GOT3 (cell line): ENCODE results near the gene OR51V1.
"Not testable (repeated sequence)": the region's sequence is repeated elsewhere in the genome, so short reads cannot be mapped to it uniquely, and the experiment has no call there.

ENCODE experiments used
- DNase-seq: peaks from one replicate; lab custom pipeline; 2025; ENCODE audit warnings: mixed read lengths; lab: John Stamatoyannopoulos, UW

The OR51V1 gene, protein sequence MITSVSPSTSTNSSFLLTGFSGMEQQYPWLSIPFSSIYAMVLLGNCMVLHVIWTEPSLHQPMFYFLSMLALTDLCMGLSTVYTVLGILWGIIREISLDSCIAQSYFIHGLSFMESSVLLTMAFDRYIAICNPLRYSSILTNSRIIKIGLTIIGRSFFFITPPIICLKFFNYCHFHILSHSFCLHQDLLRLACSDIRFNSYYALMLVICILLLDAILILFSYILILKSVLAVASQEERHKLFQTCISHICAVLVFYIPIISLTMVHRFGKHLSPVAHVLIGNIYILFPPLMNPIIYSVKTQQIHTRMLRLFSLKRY

DNA sequence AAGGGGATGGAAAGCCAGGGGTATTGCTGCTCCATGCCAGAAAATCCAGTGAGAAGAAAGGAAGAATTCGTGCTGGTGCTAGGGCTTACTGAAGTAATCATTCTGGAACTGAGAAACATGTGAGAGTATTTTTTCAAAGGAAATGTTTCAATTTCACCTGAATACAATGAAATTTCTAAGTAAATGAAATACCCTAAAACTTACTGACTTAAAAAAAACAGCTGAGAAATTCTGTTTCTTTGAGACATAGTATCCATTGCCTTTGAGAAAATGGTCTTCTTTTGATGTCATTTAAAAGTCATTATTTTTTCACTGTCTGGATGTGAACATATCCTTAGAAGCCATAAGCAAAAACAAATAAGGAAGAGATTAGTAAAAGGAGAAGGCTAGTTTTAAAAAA is at the start of gene OR51V1:
Gene OR51V1, minus strand, starts transcription at position 101 of the 400 bp plus-strand sequence. Its CDS starts 0 bp downstream, at position 101.
- no peak for DNase-seq

DNA sequence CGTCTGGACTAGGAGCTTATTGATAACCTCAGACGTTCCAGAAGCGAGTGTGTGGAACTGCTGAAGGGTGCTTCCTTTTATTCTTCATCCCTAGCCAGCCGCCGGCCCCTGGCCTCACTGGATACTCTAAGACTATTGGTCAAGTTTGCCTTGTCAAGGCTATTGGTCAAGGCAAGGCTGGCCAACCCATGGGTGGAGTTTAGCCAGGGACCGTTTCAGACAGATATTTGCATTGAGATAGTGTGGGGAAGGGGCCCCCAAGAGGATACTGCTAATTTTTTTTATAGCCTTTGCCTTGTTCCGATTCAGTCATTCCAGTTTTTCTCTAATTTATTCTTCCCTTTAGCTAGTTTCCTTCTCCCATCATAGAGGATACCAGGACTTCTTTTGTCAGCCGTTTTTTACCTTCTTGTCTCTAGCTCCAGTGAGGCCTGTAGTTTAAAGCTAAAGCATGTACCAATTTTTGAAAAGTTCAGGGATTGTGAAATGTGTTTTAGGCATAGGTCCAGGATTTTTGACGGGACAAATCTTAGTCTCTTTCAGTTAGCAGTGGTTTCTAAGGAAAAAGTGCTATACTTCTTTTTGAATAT is 49.4 kb upstream of the OR51V1 start, which contains the start of gene HBG1:
Gene HBG1, minus strand, starts transcription at position 51 of the 590 bp plus-strand sequence. CDS start 53 bp downstream, outside the sequence.
- DNase-seq, result not testable (repeated sequence)

DNA sequence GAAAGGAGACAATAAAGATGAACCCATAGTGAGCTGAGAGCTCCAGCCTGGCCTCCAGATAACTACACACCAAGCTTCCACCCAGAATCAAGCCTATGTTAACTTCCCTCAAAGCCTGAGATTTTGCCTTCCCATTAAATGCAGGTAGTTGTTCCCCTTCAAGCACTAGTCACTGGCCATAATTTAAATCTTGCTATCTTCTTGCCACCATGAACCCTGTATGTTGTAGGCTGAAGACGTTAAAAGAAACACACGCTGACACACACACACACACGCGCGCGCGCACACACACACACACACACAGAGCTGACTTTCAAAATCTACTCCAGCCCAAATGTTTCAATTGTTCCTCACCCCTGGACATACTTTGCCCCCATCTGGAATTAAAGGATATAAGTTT is 48.0 kb upstream of the OR51V1 start:
- DNase-seq, result not testable (repeated sequence)

DNA sequence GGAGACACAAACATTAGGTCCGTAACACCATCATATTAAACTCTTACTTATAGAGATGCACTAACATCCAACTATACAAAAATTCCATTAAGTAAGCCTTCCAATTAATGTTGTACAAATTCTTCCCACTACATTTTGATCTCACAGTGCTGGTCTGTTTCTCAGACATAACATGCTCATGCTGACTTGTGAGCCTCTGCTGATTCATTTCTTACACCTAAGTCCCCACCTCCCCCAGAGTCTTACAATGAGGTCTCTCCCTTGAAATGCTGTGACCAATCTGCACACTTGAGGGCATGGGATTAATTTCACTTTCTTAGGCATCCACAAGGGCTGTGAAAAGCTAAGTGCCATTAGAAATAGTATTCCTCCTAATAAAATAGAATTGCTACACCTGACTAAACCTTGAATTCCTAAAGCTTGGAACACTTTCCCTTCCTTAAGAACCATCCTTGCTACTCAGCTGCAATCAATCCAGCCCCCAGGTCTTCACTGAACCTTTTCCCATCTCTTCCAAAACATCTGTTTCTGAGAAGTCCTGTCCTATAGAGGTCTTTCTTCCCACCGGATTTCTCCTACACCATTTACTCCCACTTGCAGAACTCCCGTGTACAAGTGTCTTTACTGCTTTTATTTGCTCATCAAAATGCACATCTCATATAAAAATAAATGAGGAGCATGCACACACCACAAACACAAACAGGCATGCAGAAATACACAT is 47.1 kb upstream of the OR51V1 start:
- no peak for DNase-seq

- no peak for DNase-seq
Measured at GRCh38 chr11:5246772-5247471, 46.4 kb upstream of the OR51V1 start.

GRCh38 chr11:5245155-5245554 is 44.7 kb upstream of the OR51V1 start:
- no peak for DNase-seq

DNA sequence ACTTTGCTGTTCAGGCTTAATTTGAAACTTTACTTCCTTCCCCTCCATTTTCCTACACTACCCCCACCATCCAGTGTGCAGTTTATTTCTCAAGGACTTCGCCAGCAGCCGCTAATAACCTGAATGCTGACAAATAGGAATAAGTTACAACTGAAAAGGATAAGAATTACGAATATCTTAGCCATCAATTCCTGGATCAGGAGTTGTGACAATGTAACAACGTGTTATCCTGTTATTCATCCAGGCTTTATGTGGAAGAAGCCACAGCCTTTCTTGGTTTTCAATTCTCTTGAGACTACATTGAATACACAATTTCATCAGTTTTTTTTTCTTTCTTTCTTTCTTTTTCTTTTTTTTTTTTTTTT is 43.3 kb upstream of the OR51V1 start:
- no peak for DNase-seq

DNA sequence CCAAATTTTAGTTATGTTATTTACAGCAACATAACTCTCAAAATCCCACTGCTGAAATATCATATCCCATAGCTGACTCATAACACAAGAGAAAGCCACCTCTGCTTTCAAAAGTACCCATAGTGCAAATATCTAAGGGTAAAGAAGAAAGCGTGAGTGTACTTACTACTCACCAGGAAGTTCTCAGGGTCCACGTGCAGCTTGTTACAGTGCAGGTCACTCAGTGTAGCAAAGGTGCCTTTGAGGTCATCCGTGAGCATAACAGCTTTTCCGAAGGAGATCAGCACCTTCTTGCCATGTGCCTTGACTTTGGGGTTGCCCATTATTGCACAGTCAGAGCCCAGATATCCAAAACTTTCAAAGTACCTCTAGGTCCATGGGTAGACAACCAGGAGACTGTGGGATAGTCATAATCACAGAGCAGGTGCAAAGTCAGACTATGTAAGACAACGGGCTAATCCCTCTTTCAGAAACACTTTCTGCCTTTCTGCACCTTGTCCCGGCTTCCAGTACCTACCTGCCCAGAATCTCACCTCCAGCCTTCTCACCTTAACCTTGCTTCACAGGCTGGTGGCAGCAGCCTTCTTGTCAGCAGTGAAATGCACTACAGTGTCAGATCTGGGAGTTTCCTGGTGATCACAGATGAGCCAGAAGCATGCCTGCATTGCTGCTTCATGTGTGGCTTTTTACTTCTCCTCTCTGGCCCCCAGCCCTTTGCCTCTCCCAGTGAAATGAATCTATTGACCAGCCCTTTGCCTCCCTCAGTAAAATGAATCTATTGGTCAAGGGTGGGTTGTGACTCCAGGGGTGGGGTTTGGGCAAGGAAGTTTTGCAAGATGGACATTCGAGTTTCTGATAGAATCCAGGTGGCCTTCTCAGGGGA is 42.7 kb upstream of the OR51V1 start:
- no peak for DNase-seq

DNA sequence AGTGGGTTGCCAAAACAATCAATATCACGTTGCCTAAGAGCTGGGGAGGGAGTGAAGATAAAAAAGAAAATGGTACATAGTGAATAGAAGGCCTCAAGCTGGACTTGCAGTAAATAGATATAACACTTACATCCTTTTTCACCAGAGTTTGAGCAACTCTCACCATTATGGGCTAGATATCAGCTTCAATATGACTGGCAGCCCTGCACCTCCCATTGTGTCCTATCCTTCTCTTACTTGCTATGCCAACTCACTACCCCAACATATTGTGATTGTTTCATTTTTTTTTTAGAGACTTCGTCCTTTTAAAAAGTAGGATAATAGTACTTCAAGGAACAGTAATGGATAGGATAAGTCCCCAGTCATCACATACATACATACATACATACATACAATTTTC is 41.7 kb upstream of the OR51V1 start:
- DNase-seq, result no peak

DNA sequence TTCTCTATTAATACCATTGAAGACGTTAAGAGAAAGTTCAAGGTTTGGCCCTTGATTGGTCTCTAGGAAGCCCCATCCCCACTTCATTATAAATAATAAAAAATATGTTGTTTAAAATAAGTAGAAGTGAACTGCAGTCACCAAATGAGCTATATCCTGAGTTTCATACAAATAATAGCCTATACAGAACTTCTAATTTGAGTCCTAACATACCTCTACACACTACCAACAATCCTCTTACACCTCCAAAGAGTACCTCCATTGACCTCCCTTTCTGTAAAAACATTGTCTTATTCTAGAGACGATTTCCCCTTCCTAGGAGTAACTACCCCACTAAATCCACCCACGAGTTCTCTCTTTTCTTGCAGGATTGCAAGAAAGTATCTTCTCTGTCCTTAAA is 41.0 kb upstream of the OR51V1 start:
- DNase-seq, result no peak

DNA sequence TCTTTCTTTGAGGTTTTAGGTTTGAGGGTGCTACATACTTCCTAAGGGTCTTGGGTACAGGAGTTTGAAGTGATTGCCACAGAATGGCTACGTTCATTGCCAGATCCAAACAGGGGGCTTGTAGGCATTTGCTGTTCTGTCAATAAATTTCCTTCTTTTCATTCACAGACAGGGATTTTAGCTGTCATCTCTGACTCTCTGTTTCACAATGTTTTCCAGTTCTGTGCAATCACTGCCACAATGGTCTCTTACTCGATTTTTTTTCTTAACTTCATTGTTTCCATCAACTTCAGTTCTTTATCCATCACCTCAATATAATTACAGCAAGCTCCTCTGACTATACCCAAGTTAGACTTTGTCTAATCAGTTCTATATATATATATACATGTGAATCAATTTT is 40.0 kb upstream of the OR51V1 start:
- no peak for DNase-seq

DNA sequence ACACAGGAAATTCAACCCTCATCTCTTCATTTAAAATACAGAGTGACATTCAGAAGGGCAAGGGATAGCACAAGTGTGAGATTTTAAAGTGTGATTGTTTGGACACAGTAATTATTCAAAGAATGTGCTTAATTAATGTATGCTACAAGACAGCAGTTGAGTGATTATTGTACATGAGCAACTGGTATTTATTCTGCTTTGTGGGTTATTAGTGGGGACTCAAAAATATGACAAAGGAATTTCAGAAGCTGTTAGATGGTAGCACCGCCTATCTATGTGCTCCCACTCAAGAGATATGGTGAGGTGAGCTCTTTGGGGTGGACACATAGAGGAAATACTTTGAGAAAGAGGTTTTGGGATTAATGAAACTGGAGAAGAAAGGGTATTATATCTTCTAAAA is 39.6 kb upstream of the OR51V1 start:
- DNase-seq, result no peak

DNA sequence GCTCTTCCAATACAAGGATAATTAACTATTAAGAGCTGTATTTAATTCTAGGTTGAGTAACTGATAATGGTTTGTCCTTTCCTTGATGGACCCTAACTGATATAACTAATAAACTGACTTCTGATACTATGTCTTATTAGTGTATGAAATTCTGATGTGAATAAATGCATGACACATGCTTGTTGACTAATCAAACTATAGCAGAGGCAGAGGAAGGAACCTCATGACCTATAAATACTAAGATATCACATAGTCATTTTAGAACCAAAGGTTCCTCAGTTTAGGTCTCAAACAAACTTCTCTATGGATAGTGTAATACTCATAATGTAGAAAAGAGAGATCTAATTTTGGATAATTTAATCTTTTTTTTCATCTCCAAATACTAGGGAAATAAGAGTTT is 38.6 kb upstream of the OR51V1 start:
- DNase-seq, result no peak

GRCh38 chr11:5238486-5238885 is 38.0 kb upstream of the OR51V1 start:
- DNase-seq, result no peak

GRCh38 chr11:5237420-5237819 is 36.9 kb upstream of the OR51V1 start:
- no peak for DNase-seq

DNA sequence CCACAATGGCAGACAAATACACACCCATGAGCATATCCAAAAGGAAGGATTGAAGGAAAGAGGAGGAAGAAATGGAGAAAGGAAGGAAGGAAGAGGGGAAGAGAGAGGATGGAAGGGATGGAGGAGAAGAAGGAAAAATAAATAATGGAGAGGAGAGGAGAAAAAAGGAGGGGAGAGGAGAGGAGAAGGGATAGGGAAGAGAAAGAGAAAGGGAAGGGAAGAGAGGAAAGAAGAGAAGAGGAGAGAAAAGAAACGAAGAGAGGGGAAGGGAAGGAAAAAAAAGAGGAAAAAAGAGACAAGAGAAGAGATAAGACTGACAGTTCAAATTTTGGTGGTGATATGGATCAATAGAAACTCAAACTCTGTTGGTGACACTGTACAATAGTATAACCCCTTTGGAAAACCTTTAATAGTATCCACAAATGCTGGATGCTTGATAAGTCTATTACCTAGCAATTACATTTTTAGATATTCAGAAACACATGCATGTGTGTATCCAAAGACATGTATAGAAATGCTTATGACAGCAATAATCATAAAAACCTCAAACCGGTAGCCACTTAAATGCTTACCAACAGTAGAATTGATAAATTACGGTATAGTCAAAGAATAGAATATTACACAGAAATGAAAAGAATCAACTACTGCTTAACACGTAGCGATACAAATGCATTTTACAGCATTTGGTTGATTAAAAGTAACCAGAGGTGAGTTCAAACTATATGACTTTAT is 35.0 kb upstream of the OR51V1 start:
- DNase-seq, result no peak

DNA sequence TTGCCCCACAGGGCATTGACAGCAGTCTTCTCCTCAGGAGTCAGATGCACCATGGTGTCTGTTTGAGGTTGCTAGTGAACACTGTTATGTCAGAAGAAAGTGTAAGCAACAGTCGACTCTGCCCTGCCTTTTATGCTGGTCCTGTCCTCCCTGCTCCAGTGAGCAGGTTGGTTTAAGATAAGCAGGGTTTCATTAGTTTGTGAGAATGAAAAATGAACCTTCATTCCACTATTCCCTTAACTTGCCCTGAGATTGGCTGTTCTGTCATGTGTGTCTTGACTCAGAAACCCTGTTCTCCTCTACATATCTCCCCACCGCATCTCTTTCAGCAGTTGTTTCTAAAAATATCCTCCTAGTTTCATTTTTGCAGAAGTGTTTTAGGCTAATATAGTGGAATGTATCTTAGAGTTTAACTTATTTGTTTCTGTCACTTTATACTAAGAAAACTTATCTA is 33.9 kb upstream of the OR51V1 start, which contains the start of gene HBD:
Gene HBD, minus strand, starts transcription at position 103 of the 454 bp plus-strand sequence. Its CDS starts 50 bp downstream, at position 53.
- no peak for DNase-seq

DNA sequence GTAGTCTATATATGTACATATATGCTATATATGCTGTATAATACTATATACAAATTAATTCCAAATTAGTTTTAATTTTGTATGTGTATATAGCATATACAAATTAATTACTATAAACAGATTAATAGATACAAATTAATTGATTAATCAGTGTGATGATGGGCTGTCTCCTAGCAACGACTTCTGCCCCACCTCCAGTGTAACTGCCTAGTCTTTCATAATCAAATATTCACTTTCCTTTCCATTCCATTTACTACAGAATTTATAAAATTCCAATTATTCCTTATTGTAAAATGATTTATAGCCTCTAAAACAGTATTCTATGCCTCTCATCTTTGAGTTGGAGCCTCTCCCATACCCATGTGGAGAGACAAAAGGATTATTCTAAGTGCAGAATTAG is 32.8 kb upstream of the OR51V1 start:
- no peak for DNase-seq

GRCh38 chr11:5232821-5233220 is 32.3 kb upstream of the OR51V1 start:
- no peak for DNase-seq

- DNase-seq, result no peak
Measured at GRCh38 chr11:5232176-5232575, 31.7 kb upstream of the OR51V1 start.

- no peak for DNase-seq
Measured at GRCh38 chr11:5231111-5231510, 30.6 kb upstream of the OR51V1 start.
